Measurements from ENCODE around the gene WIF1. TPM values are rescaled to one million over a fixed set of nuclear protein-coding genes. Genes with fewer than 3 reads are reported as not detected.

The WIF1 gene
- total RNA-seq, 1 donor from 2014 or later = not detected

- H3K27ac Mint-ChIP-seq = no peak overlapping the region
- H3K27me3 Mint-ChIP-seq = peaks cover 13% of the 10 kb centered on the region
- no peaks in the 10 kb centered on the region for H3K36me3 Mint-ChIP-seq (ENCODE audit: low read depth)
- ChIA-PET POLR2A (no interaction called here), CTCF (no interaction called here)
- peaks cover 5% of the 10 kb centered on the region for H3K9me3 Mint-ChIP-seq
- H3K4me3 Mint-ChIP-seq = no peak overlapping the region
- H3K4me1 Mint-ChIP-seq = no peaks in the 10 kb centered on the region
- no peak for ATAC-seq (ENCODE audit: low read depth)
- intact Hi-C loops (cut with micrococcal nuclease) = no loop called here
- DNase-seq = no peak
- TF ChIP-seq CTCF (IDR thresholded peaks at IDR 0.05) = no peak
These were observed 65.2 kb downstream of the WIF1 start for GRCh38 chr12:65055859-65056258.

GRCh38 chr12:65051218-65051617 is 69.9 kb downstream of the WIF1 start:
- intact Hi-C loops (cut with micrococcal nuclease) = no loop called here

GRCh38 chr12:65045269-65045668 is 75.8 kb downstream of the WIF1 start:
- CTCF ChIA-PET = no interaction called here
- intact Hi-C loops (cut with micrococcal nuclease) = no loop called here
- DNase-seq (no peak), ATAC-seq (ENCODE audit: low read depth) (no peak)
- Mint-ChIP-seq H3K36me3 (ENCODE audit: low read depth) (no peaks in the 10 kb centered on the region), H3K9me3 (no peaks in the 10 kb centered on the region), H3K27ac (no peak overlapping the region), H3K4me1 (no peaks in the 10 kb centered on the region), H3K4me3 (no peak overlapping the region), H3K27me3 (peaks cover 29% of the 10 kb centered on the region)
- TF ChIP-seq CTCF (IDR thresholded peaks at IDR 0.05) = no peak
- POLR2A ChIA-PET = no interaction called here

More at GRCh38 chr12:65051218-65051617, 69.9 kb downstream of the WIF1 start:
- Mint-ChIP-seq H3K27me3 (peaks cover 9% of the 10 kb centered on the region), H3K4me3 (no peak overlapping the region), H3K9me3 (no peaks in the 10 kb centered on the region), H3K4me1 (no peaks in the 10 kb centered on the region), H3K27ac (no peak overlapping the region), H3K36me3 (ENCODE audit: low read depth) (no peaks in the 10 kb centered on the region)
- TF ChIP-seq CTCF (IDR thresholded peaks at IDR 0.05) = no peak
- ATAC-seq (ENCODE audit: low read depth) (no peak), DNase-seq (no peak)
- ChIA-PET CTCF (no interaction called here), POLR2A (no interaction called here)

GRCh38 chr12:65039301-65039700 is 81.8 kb downstream of the WIF1 start:
- TF ChIP-seq CTCF (IDR thresholded peaks at IDR 0.05) = no peak
- peaks cover 8% of the 10 kb centered on the region for H3K9me3 Mint-ChIP-seq
- CTCF ChIA-PET = no interaction called here

GRCh38 chr12:65025136-65025535 is 96.0 kb downstream of the WIF1 start:
- intact Hi-C loops (cut with micrococcal nuclease) = no loop called here
- ChIA-PET CTCF (no interaction called here), POLR2A (no interaction called here)
- H3K4me3 Mint-ChIP-seq = no peak overlapping the region
- no peaks in the 10 kb centered on the region for H3K36me3 Mint-ChIP-seq (ENCODE audit: low read depth)
- DNase-seq = no peak
- H3K27me3 Mint-ChIP-seq = peaks cover 8% of the 10 kb centered on the region
- TF ChIP-seq CTCF (IDR thresholded peaks at IDR 0.05) = no peak
- H3K27ac Mint-ChIP-seq = no peak overlapping the region
- H3K9me3 Mint-ChIP-seq = peaks cover 6% of the 10 kb centered on the region
- ATAC-seq (ENCODE audit: low read depth) = no peak
- H3K4me1 Mint-ChIP-seq = no peaks in the 10 kb centered on the region

More at GRCh38 chr12:65039301-65039700, 81.8 kb downstream of the WIF1 start:
- POLR2A ChIA-PET = no interaction called here
- no peaks in the 10 kb centered on the region for H3K36me3 Mint-ChIP-seq (ENCODE audit: low read depth)
- peaks cover 17% of the 10 kb centered on the region for H3K27me3 Mint-ChIP-seq
- DNase-seq = no peak
- ATAC-seq (ENCODE audit: low read depth) = no peak
- no peak overlapping the region for H3K27ac Mint-ChIP-seq
- H3K4me1 Mint-ChIP-seq = no peaks in the 10 kb centered on the region
- intact Hi-C loops (cut with micrococcal nuclease) = no loop called here
- H3K4me3 Mint-ChIP-seq = no peak overlapping the region
